HepG2 (cell line): ENCODE data around the gene U2AF2. TPM values are rescaled to one million over a fixed set of nuclear protein-coding genes. Genes with fewer than 3 reads are reported as not detected.

ENCODE experiments used
- ARNT ChIP-seq: fragments of 450-650 bp; IDR thresholded peaks from 2 replicates; pipeline ENCODE4 v1.6.1; 2017
- CCAR2 ChIP-seq: fragments of 200-400 bp; formaldehyde crosslinking; optimal IDR thresholded peaks from 2 replicates; pipeline ENCODE3; 2018; ENCODE audit warnings: low read depth, mild to moderate bottlenecking, low read length, moderate library complexity
- DRAP1 ChIP-seq: IDR thresholded peaks from 2 replicates; pipeline ENCODE4 v1.6.1; 2016; ENCODE audit warnings: missing genetic modification reagents, missing compliant biosample characterization
- ELF4 ChIP-seq: sonication (generic); formaldehyde crosslinking; IDR thresholded peaks from 2 replicates; pipeline ENCODE4 v1.5.0; 2020; ENCODE audit warnings: missing genetic modification reagents, mild to moderate bottlenecking, moderate library complexity, borderline replicate concordance
- HNF4A ChIP-seq: sonication (generic); formaldehyde crosslinking; IDR thresholded peaks from 2 replicates; pipeline ENCODE4 v1.4.0; 2020; ENCODE audit warnings: missing genetic modification reagents
- IRX3 ChIP-seq: sonication (generic); formaldehyde crosslinking; IDR thresholded peaks from 2 replicates; pipeline ENCODE4 v1.8.1; 2023; ENCODE audit warnings: mild to moderate bottlenecking, low read depth, missing genetic modification reagents, borderline replicate concordance
- MYNN ChIP-seq: sonication (generic); formaldehyde crosslinking; IDR thresholded peaks from 2 replicates; pipeline ENCODE4 v1.4.0; 2020; ENCODE audit warnings: mild to moderate bottlenecking, low read depth, missing genetic modification reagents
- RXRB ChIP-seq: IDR thresholded peaks from 2 replicates; pipeline ENCODE4 v1.6.1; 2016; ENCODE audit warnings: borderline replicate concordance, missing genetic modification reagents, missing compliant biosample characterization
- SP140L ChIP-seq: sonication (generic); formaldehyde crosslinking; IDR thresholded peaks from 2 replicates; pipeline ENCODE4 v1.4.0; 2020; ENCODE audit warnings: missing genetic modification reagents, borderline replicate concordance
- TCF12 ChIP-seq, 2 experiments: fragments of 450-650 bp in 1 of 2; sonication (generic) in 1 of 2; formaldehyde crosslinking in 1 of 2; IDR thresholded peaks; 2 replicates each; pipeline versions ENCODE4 v1.6.1 to v1.8.0; 2017 to 2022; ENCODE audit warnings: antibody characterized with exemption in 1 of 2, mild to moderate bottlenecking in 1 of 2, missing genetic modification reagents in 1 of 2, moderate library complexity in 1 of 2
- THYN1 ChIP-seq: sonication (generic); formaldehyde crosslinking; IDR thresholded peaks from 2 replicates; pipeline ENCODE4 v1.8.1; 2023; ENCODE audit warnings: low read depth, mild to moderate bottlenecking, moderate library complexity, missing genetic modification reagents, borderline replicate concordance
- ZFP37 ChIP-seq: sonication (generic); formaldehyde crosslinking; IDR thresholded peaks from 2 replicates; pipeline ENCODE4 v1.4.0; 2020; ENCODE audit warnings: missing genetic modification reagents, borderline replicate concordance
- ZNF225 ChIP-seq: sonication (generic); formaldehyde crosslinking; IDR thresholded peaks from 2 replicates; pipeline ENCODE4 v1.4.0; 2020; ENCODE audit warnings: mild to moderate bottlenecking, missing genetic modification reagents
- ZNF263 ChIP-seq: sonication (generic); formaldehyde crosslinking; IDR thresholded peaks from 2 replicates; pipeline ENCODE4 v1.4.0; 2020; ENCODE audit warnings: missing genetic modification reagents
- ZNF792 ChIP-seq: IDR thresholded peaks from 2 replicates; pipeline ENCODE4 v1.6.1; 2016
- polyA plus RNA-seq, 8 experiments: library from polyadenylated mRNA; depleted of rRNA in 3 of 8; stranded (reverse) in 7 of 8; unstranded in 1 of 8; fragments of >200 nt; fragmentation: Illumina TruSeq in 4 of 8; extraction: Trizol in 4 of 8; gene quantifications; 2 replicates each; pipeline versions ENCODE4 v1.2.1 to v1.2.3, GENCODE V29; 2011 to 2016; ENCODE audit warnings: low read depth in 4 of 8, missing spikeins in 1 of 8, mixed read lengths in 1 of 8; ENCODE audit not compliant: insufficient read depth in 1 of 8
- total RNA-seq, 5 experiments: library from RNA; depleted of rRNA; stranded (reverse); fragments of >200 nt; fragmentation: Illumina TruSeq; extraction: Trizol; gene quantifications; 2 replicates each; pipeline ENCODE4 v1.2.3, GENCODE V29; 2016; ENCODE audit warnings: low read depth in 1 of 5
- TF ChIP-seq, protein P1 (sequence below): sonication (generic); formaldehyde crosslinking; IDR thresholded peaks from 2 replicates; pipeline ENCODE4 v1.5.1; 2020; ENCODE audit warnings: missing genetic modification reagents, mild to moderate bottlenecking, borderline replicate concordance
- TF ChIP-seq, protein P2 (sequence below): sonication (generic); formaldehyde crosslinking; IDR thresholded peaks from 2 replicates; pipeline ENCODE4 v1.4.0; 2020; ENCODE audit warnings: missing genetic modification reagents, mild to moderate bottlenecking, borderline replicate concordance
- TF ChIP-seq, protein P3 (sequence below): sonication (generic); formaldehyde crosslinking; IDR thresholded peaks from 2 replicates; pipeline ENCODE4 v1.5.0; 2020; ENCODE audit warnings: mild to moderate bottlenecking, missing genetic modification reagents
- TF ChIP-seq, protein P4 (sequence below): sonication (generic); formaldehyde crosslinking; IDR thresholded peaks from 2 replicates; pipeline ENCODE4 v1.5.1; 2020; ENCODE audit warnings: missing genetic modification reagents, mild to moderate bottlenecking, borderline replicate concordance

Gene U2AF2
- total and polyA plus RNA-seq, 2 of the 13 experiments (the other 11 are each of a cell fraction or from before 2014, with no cell fraction given): 84.3 to 124 TPM

DNA sequence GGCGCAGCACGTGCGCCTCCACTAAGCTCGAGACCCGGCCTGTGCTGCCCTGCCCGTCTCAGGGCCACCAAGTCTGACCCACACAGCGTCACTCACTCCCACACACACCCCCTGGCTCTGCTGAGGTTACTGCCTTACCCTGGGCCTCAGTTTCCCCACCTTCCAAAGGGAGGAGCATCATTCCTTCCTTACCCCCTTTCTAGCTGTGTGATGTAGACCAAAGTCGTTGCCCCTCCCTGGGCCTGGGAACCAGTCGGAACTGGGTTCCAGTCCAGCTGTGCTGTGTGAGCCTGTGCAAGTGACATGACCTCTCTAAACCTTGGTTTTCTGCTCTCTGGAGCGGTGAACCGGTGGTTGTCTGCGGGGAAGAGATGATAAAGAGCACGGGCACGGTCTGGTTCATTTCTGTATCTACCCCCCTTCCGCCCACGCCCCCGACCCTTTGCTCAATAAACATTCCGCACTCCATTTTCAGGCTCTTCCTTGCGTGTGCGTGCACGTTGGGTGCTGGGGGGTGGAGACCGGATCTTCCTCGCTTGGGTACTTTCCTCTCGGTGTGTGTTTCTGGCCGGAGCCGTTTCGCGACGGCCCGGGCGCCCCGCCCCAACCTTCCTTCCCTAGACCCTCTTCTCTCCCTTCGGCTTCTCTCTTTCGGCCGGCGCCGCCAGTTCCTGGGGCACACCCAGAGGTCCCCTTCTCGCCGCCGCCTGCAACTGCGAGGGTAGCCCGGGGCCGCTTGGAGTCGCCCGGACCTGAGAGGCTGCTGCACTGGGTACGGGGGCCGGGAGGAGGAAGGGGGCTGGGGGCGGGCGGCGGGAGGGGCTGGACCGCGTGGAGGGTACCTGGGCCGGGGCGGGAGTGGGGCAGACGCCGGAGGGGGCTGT is 11.6 kb upstream of the U2AF2 start, which contains the start of gene ZNF581 (continued):
- TF ChIP-seq CCAR2 (peak; percentile 43), ZNF263 (CRISPR knock-in tag) (no peak), HNF4A (no peak), ZFP37 (CRISPR knock-in tag) (no peak), RXRB (CRISPR knock-in tag) (peak; percentile 66; the same call in 1 of the 2 replicates), IRX3 (no peak), MYNN (CRISPR knock-in tag) (no peak), DRAP1 (CRISPR knock-in tag) (no peak), SP140L (CRISPR knock-in tag) (no peak), TCF12 (IDR thresholded peaks at IDR 0.05) (no peak), TCF12 (CRISPR knock-in tag; IDR thresholded peaks at IDR 0.05) (0 out of 2 replicates have a peak, but pooled peaks have one; percentile 37), ARNT (no peak), ELF4 (CRISPR knock-in tag) (peak; percentile 14; the same call in 1 of the 2 replicates), THYN1 (CRISPR knock-in tag) (no peak), ZNF225 (CRISPR knock-in tag) (no peak), ZNF792 (CRISPR knock-in tag) (peak; percentile 69; the same call in 1 of the 2 replicates)
- TF ChIP-seq, protein P1, sequence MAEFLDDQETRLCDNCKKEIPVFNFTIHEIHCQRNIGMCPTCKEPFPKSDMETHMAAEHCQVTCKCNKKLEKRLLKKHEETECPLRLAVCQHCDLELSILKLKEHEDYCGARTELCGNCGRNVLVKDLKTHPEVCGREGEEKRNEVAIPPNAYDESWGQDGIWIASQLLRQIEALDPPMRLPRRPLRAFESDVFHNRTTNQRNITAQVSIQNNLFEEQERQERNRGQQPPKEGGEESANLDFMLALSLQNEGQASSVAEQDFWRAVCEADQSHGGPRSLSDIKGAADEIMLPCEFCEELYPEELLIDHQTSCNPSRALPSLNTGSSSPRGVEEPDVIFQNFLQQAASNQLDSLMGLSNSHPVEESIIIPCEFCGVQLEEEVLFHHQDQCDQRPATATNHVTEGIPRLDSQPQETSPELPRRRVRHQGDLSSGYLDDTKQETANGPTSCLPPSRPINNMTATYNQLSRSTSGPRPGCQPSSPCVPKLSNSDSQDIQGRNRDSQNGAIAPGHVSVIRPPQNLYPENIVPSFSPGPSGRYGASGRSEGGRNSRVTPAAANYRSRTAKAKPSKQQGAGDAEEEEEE (CRISPR knock-in tag): no peak
- TF ChIP-seq, protein P2, sequence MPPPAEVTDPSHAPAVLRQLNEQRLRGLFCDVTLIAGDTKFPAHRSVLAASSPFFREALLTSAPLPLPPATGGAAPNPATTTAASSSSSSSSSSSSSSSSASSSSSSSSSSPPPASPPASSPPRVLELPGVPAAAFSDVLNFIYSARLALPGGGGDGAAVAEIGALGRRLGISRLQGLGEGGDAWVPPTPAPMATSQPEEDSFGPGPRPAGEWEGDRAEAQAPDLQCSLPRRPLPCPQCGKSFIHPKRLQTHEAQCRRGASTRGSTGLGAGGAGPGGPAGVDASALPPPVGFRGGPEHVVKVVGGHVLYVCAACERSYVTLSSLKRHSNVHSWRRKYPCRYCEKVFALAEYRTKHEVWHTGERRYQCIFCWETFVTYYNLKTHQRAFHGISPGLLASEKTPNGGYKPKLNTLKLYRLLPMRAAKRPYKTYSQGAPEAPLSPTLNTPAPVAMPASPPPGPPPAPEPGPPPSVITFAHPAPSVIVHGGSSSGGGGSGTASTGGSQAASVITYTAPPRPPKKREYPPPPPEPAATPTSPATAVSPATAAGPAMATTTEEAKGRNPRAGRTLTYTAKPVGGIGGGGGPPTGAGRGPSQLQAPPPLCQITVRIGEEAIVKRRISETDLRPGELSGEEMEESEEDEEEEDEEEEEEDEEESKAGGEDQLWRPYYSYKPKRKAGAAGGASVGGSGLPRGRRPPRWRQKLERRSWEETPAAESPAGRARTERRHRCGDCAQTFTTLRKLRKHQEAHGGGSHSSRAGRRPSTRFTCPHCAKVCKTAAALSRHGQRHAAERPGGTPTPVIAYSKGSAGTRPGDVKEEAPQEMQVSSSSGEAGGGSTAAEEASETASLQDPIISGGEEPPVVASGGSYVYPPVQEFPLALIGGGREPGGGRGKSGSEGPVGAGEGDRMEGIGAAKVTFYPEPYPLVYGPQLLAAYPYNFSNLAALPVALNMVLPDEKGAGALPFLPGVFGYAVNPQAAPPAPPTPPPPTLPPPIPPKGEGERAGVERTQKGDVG (CRISPR knock-in tag): 0 out of 2 replicates have a peak, but pooled peaks have one; percentile 44
- TF ChIP-seq, protein P3, sequence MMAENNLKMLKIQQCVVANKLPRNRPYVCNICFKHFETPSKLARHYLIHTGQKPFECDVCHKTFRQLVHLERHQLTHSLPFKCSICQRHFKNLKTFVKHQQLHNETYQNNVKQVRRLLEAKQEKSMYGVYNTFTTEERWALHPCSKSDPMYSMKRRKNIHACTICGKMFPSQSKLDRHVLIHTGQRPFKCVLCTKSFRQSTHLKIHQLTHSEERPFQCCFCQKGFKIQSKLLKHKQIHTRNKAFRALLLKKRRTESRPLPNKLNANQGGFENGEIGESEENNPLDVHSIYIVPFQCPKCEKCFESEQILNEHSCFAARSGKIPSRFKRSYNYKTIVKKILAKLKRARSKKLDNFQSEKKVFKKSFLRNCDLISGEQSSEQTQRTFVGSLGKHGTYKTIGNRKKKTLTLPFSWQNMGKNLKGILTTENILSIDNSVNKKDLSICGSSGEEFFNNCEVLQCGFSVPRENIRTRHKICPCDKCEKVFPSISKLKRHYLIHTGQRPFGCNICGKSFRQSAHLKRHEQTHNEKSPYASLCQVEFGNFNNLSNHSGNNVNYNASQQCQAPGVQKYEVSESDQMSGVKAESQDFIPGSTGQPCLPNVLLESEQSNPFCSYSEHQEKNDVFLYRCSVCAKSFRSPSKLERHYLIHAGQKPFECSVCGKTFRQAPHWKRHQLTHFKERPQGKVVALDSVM: no peak
- TF ChIP-seq, protein P4, sequence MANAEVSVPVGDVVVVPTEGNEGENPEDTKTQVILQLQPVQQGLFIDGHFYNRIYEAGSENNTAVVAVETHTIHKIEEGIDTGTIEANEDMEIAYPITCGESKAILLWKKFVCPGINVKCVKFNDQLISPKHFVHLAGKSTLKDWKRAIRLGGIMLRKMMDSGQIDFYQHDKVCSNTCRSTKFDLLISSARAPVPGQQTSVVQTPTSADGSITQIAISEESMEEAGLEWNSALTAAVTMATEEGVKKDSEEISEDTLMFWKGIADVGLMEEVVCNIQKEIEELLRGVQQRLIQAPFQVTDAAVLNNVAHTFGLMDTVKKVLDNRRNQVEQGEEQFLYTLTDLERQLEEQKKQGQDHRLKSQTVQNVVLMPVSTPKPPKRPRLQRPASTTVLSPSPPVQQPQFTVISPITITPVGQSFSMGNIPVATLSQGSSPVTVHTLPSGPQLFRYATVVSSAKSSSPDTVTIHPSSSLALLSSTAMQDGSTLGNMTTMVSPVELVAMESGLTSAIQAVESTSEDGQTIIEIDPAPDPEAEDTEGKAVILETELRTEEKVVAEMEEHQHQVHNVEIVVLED (CRISPR knock-in tag): peak; percentile 74
